Colonic mucosa (tissue), 4 donors: ENCODE data around the gene SNN. TPM values are rescaled to one million over a fixed set of nuclear protein-coding genes. Genes with fewer than 3 reads are reported as not detected.
A peak's percentile ranks its signal among the peaks of the same experiment; 100 is the strongest.

Experiments
- DNase-seq: peaks from one replicate; pipeline ENCODE4 v3.0.0-alpha.2; 2020
- H3K27ac ChIP-seq: fragments of 200-600 bp; one replicate; pipeline ENCODE4 v1.8.0; 2021
- H3K27me3 ChIP-seq: fragments of 200-600 bp; one replicate; pipeline ENCODE4 v1.8.0; 2021
- H3K36me3 ChIP-seq: fragments of 200-600 bp; one replicate; pipeline ENCODE4 v1.8.0; 2021
- H3K4me1 ChIP-seq: fragments of 200-600 bp; one replicate; pipeline ENCODE4 v1.8.0; 2021; ENCODE audit warnings: mild to moderate bottlenecking
- H3K4me3 ChIP-seq: fragments of 200-600 bp; one replicate; pipeline ENCODE4 v1.8.0; 2021
- H3K9ac ChIP-seq, 2 donors: one replicate each; pipeline ENCODE4 v1.7.0; 2013; ENCODE audit warnings: control low read depth in 2 of 2, low read depth in 2 of 2, low read length in 2 of 2
- H3K9me3 ChIP-seq: fragments of 200-600 bp; one replicate; pipeline ENCODE4 v1.8.0; 2021
- CTCF ChIP-seq: fragments of 200-600 bp; IDR thresholded peaks from one replicate; pipeline ENCODE4 v1.8.0; 2022; ENCODE audit warnings: antibody characterized with exemption, mild to moderate bottlenecking
- intact Hi-C: fragments of 100-400 bp; cut with DNase I; formaldehyde crosslinking; loops from one replicate; pipeline ENCODE4 v1.14.1; 2022
- total RNA-seq, 2 donors: library from RNA; stranded (reverse); fragmentation: NEBNext Ultra II Directional in 1 of 2; extraction: Animal tissue kit (Norgen Biotek cat#: 25700) in 1 of 2; gene quantifications; one replicate each; pipeline ENCODE4 v1.2.1, GENCODE V29; 2021
- donor health status: healthy.
- donor health status: DM: no; HTN: no; CAD: no.
- donor health status: DM: no; HTN: no; CAD: no.

The SNN gene
- total RNA-seq, 2 donors from 2014 or later: 2.4 to 5.6 TPM

- intact Hi-C loops: no loop called here
Observed at GRCh38 chr16:11665071-11665491, 3.2 kb upstream of the SNN start.

DNA sequence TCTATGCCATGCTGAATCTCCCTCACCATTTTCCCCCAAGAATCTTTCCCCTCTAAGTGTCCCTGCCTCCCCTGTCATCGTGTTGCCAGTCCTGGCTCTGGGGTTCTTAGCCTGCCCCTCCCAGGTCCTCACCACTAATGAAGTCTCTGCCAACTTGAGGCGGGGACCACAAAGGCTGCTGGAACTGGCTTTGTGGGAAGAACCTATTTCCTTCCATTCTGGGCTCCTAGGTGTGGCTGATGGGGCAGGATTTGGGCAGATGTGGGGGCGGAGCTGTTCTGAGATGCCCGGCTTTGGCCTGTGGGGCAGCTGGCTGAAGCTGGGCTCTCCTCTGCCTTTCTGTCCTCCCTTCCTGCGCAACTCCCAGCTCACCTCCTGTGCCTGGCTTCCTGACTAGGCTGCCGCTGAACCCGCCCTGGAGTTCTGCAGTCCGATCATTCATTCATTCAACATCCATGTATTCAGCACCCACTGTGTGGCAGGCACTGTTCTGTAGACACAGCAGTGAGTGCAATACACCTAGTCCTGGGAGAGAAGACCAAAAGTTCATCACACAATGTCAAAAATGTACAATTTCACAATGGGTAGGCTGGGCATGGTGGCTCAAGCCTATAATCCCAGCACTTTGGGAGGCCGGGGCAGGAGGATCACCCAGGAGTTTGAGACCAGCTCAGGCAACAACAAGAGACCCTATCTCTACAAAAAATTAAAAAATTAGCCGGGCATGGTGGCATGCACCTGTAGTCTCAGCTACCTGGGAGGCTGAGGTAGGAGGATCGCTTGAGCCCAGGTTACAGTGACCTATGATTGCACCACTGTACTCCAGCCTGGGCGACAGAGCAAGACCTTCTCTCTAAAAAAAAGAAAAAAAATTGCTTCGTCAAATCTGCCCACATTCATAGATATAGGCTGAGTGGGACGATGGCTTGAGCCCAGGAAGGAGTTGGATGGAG lies 1.9 kb upstream of the SNN start:
- DNase-seq: no peak
- H3K9me3 ChIP-seq: no peaks in the 10 kb centered on the region
- no peak overlapping the region for H3K9ac ChIP-seq
- H3K36me3 ChIP-seq: no peaks in the 10 kb centered on the region
- intact Hi-C loops: no loop called here
- H3K4me3 ChIP-seq: no peak overlapping the region
- no peaks in the 10 kb centered on the region for H3K27me3 ChIP-seq
- H3K27ac ChIP-seq: no peak overlapping the region
- TF ChIP-seq CTCF: no peak
- H3K4me1 ChIP-seq: no peaks in the 10 kb centered on the region

More at GRCh38 chr16:11665071-11665491, 3.2 kb upstream of the SNN start:
- DNase-seq: no peak
- no peaks in the 10 kb centered on the region for H3K36me3 ChIP-seq
- H3K9ac ChIP-seq: no peak overlapping the region
- H3K4me1 ChIP-seq: no peaks in the 10 kb centered on the region
- H3K27ac ChIP-seq: no peak overlapping the region
- no peak overlapping the region for H3K4me3 ChIP-seq
- no peaks in the 10 kb centered on the region for H3K27me3 ChIP-seq
- no peaks in the 10 kb centered on the region for H3K9me3 ChIP-seq
- TF ChIP-seq CTCF: no peak

GRCh38 chr16:11667221-11667823 lies 933 bp upstream of the SNN start:
- no peaks in the 10 kb centered on the region for H3K36me3 ChIP-seq
- H3K9me3 ChIP-seq: no peaks in the 10 kb centered on the region
- no peak overlapping the region for H3K27ac ChIP-seq
- no peak for TF ChIP-seq CTCF
- DNase-seq: no peak
- intact Hi-C loops: no loop called here
- no peak overlapping the region for H3K4me3 ChIP-seq
- H3K4me1 ChIP-seq: no peaks in the 10 kb centered on the region
- no peaks in the 10 kb centered on the region for H3K27me3 ChIP-seq
- H3K9ac ChIP-seq: no peak overlapping the region

DNA sequence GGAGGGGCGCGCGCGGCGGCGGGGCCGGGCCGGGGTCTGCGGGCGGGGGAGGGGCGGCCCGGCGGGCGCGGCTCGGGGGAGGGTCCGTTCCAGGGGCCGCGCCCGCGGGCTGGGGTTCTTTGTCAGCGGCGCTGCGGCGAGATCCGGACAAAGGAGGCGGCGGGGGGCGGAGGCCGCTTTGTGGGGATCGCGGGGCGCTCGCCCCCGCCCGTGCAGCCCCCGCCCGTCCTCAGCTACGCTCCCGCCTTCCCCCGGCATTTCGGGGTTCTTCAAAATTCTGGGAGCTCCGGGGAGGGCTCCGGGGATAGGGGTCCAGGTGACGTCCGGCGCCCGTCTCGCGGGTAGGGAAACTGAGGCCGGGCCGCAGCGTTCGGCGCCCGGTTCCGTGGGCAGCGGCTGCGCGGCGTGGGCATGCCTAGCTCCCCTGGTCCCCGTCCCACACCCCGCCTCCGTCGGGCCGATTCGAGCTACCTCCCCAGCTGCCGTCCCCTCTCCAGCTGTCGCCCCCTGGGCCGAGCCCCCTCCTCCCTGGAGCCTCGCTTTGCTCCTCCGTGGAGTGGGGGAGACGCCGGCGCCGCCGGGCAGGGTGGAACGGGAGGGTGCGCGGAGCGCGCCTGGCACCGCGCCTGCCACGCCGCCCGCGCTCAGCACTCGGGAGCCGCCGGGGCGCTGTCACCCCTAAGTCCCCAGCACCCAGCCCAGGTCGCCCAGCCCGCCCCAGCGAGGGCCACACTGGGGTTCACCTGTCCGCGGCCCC lies 546 bp downstream of the SNN start:
- H3K27me3 ChIP-seq: no peaks in the 10 kb centered on the region
- peak overlapping the region; percentile 64 for H3K4me3 ChIP-seq
- H3K9ac ChIP-seq: peak overlapping the region; percentile 61 to 79
- no peak for DNase-seq
- intact Hi-C loops: no loop called here
- no peak for TF ChIP-seq CTCF
- no peaks in the 10 kb centered on the region for H3K36me3 ChIP-seq
- H3K9me3 ChIP-seq: no peaks in the 10 kb centered on the region
- H3K4me1 ChIP-seq: no peaks in the 10 kb centered on the region
- H3K27ac ChIP-seq: peak overlapping the region; percentile 14

- Histone ChIP-seq H3K9me3 (no peaks in the 10 kb centered on the region), H3K36me3 (no peaks in the 10 kb centered on the region), H3K9ac (peak overlapping the region; percentile 61 to 79), H3K27me3 (no peaks in the 10 kb centered on the region), H3K4me1 (no peaks in the 10 kb centered on the region), H3K4me3 (peak overlapping the region; percentile 64), H3K27ac (peak overlapping the region; percentile 14)
- TF ChIP-seq CTCF: no peak
- no peak for DNase-seq
- intact Hi-C loops: no loop called here
Observed at GRCh38 chr16:11669380-11670146, 1.3 kb downstream of the SNN start.
